ENCODE measurements around the gene MYRIP.
A peak's percentile ranks its signal among the peaks of the same experiment; 100 is the strongest.

MYRIP gene

DNA sequence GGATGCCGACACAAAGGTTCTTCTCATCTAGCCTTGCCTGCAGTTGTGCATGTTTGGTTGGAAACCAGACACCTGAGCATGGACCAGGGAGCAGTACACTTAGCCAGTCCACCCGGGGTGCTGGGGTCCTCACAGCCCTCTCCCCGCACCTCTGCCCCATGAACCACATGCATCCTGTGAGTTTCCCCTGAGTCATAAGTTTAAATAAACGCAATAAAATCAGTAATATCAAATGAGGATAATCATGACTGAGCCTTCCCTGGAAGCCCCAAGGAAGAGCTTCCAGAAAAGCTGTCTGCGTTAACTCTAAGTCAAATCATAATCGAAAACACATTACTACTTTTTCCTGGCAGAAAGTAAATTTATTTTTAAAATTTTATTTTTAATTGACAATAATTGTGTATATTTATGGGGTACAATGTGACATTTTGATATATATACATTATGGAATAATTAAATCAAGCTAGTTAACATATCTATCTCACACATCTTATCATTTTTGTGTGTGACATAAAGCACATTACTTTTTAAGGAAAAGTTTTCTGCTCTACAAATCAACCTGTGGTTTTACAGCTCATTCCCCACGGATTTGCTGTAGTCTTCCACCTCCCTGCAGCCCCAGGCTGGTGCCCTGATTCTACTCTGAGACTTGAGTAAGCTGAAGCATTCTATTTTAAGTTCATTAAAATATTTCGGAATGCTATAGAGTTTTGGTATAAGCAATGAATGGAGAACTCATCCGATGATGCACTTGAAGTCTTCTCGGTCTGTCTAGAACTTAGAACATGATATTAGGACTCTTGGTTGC lies 334.1 kb downstream of the MYRIP start:
- DNase-seq, result no peak

DNA sequence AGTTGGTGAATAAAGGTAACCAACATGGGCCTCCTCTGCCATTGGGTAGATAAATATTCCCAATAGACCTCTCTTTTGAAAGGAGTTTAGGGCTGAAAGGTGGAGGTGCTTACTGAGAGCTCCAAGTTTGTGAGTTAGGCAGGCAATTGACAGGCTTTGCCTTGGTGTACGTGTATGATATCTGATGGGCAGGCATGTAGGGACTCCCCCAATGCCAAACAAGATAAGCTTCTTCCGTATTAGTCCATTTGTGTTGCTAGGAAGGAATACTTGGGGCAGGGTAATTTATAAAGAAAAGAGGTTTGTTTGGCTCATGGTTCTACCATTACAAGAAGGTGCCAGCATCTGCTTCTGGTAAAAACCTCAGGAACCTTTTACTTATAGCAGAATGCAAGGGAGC lies 339.4 kb downstream of the MYRIP start:
- no peak for DNase-seq

DNA sequence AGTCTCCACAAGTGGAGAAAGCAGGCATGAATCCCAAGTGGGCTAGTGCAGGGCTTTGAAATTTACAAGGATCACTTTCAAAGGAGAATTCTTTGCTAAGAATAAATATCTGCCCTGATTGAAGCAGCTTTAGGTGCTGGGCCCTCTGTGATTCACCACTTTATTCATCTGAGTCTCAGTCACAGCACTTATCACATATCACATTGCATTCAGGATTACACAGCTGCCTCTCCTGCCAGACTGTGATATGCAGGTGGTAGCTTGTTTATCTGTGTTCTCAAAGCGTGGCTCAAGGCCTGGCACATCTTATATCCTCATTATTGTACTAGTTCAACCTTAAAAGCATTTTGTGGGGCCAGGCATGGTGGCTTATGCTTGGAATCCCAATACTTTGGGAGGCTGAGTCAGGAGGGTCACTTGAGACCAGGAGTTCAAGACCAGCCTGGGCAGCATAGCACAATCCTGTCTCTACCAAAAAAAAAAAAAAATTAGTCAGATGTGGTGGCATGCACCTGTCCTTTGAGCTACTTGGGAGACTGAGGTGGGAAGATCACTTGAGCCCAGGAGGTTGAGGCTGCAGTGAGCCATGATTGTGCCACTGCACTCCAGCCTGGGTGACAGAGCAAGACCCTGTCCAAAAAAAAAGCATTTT lies 343.2 kb downstream of the MYRIP start:
- no peak for DNase-seq

DNA sequence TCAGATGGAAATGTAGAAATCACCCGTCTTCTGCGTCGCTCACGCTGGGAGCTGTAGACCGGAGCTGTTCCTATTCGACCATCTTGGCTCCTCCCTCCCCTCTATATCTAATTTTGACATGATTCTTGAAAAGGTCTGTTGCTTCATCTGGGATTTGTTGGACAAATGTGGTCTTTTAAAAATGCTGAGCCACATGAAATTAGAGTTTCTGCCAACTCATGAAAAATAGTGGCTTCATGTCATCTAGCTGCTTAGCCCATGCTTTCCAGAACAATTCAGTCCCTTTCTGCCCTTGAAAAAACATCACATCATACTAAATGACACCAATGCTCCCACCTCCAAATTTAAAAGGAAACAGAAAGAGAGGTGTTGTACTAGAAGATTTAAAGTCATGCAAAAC lies 351.5 kb downstream of the MYRIP start:
- DNase-seq, result no peak

DNA sequence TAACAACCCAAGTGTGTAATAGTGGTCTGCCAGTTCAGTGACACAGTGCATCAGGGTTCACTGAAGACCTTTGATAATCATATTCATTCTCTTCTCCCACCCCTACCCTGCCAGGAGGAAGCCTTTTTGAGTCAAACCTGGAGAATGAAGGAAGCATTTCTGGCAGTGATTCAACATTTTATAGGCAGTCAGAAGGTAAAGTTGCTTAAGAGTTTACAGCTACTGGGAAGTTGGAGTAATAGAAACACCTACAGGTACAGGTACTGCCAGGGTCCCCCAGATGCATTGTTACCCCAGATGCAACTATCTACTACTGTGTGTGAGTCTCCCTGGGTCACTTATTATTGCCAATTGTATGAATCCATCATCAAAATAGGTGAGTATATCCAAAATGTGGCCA lies 353.2 kb downstream of the MYRIP start:
- DNase-seq, result no peak

DNA sequence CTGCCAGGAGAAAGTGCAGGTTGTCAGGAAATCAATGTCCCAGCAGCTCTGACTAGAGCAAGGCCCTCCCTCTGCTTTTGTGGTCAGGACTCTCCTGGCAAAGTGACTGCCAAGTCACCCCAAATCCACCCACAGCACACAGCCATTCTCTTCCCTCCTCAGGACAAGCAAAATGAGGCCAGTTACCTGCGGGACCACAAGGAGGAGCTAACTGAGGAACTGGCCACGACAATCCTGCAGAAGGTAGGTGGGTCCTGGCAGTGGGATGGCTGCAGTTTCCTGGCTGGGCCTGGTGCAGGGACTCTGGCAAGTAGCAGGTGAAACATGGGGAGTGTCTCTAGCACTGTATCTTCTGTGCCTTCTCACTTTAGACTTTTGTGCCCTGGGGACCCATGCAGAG lies 357.6 kb downstream of the MYRIP start:
- no peak for DNase-seq

DNA sequence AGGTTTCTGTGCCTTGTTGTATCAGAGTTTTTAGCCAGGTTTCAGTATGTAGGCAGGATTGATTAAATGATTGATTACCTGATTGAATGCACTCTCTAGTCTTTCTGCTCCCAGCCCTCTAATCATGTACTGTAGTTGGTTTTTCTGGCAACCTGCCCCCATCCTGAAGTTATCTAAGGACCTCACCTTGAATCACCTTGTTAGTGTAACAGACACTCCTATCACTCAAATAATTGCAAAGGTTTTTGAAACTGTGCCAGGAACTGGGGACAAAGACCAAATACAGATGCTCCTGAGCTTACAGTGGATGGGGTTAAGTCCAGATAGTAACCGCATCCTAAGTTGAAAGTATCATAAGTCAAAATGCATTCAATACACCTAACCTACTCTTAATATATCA lies 358.5 kb downstream of the MYRIP start:
- no peak for DNase-seq

DNA sequence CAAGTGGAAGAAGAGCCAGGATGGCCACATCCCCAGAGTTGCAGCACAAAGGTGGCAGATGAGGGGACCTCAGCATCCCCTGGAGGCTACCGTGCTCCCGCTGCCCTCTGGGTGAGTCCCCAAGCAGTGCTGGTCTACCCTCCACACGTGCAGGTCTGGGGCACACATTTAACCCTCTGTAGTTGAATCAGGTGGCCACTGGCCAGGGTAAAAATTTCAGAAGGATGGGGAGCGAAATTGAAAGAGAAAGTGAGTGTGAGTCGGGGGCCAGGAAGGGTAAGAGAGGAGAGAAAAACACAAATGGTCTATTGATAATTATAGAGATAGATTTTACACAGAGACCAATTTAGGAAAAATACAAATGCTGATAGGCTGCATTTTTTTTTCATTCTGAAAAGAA lies 360.6 kb downstream of the MYRIP start:
- DNase-seq, result no peak

DNA sequence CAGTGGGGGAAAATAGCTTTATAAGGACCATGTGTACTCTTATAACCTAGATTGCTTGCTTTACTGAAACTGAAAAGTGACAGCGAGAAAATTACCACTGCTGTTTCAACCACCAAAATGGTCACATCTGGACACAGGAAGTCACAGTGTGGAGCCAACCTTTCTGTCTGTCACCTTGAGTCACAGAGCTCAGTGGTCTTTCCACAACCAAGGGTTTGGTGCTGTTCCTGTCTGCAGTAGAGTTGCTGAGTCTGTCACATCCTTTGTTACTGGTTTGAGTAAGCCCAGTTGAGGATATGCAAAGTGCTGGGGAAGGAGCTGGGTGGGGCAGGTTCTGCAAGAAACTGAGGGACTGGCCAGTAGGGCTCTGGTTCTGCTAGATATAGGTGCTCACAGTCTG lies 361.0 kb downstream of the MYRIP start:
- DNase-seq, result no peak

DNA sequence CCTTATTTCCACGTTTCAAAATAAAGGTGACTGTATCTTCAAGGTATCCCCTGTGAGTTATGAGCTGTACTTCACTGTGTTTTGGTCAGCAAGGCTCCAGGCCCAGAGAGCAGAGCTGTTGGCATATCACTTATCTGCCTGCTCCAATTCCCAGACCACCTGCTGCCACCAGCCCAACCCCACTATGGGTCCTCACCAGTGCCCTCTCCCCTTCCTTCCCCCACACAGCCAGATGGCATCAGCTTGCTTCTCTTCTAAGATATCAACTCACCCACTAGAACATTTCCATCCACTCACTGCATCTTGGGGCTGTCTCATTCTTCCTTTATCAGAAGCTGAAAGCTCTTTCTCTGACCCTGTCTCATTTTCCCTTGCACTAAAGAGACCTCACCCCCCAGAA lies 363.2 kb downstream of the MYRIP start:
- no peak for DNase-seq

DNA sequence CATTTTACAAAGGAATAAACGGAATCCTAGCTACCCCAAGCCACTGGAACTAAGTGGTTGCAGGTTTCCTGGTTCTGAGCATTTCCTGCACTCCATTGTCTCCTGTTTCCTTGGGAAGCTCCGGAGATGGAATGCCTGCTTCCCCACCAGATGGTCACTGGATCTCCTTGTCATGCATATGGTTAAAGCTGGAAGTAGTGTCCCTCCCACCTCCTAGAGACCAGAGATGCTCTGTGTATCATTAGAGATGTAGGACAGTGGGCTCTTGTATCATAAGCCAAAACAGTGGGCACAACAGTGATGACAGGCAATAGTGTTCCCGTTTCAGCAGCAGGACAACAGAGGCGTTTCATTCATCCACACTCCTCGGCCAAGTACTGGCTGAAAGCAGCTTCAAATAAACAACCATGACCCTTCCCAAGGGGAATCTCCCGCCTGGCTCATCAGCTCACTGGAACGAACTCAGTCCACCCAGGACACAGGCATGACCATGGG lies 363.9 kb downstream of the MYRIP start:
- DNase-seq, result no peak

DNA sequence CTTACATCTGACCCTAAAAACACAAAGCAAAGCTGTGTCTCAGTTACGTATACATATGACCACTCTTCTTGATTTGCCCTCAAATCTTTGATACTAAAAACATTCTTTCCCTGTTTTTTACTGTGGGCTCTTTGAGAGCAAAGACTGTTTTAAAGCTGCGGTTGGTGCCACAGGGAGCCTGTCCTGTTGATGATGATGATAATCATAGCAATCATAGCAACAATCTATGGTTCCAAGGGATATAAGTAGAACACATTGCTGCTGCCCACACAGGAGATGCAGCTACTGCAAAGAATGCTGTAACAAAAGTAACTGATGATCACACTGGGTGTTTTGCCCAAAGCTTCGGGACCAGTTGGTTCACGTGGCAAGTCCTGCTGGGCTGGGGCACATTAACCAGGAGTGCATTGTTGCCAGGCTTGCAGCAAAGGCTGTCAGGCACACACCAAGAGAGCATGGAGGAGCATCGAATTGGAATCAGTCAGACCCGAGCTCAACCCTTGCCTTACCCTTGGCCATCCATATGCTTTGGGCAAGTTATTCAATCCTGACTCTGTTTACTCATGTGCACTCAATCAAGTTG lies 368.7 kb downstream of the MYRIP start:
- DNase-seq, result no peak

DNA sequence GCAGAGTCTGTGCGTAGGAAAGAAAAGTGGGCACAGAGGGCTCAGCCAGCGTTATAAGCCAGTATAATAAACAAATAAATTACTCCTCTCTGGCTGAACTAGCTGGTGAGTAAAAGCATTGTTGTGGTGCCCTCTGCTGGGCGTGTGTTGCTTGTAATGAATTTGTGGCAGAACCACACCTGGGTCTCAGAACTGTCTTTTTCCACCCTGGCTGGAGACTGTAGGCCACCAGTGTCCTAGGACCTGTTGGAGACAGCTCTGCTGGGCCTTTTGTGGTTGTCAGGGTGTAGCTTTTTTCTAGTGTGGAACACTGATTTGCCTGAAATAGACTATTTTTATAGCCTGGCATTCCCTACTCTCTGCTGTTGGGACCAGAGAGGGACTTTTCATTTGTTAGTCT lies 369.6 kb downstream of the MYRIP start:
- DNase-seq, result peak; percentile 38

DNA sequence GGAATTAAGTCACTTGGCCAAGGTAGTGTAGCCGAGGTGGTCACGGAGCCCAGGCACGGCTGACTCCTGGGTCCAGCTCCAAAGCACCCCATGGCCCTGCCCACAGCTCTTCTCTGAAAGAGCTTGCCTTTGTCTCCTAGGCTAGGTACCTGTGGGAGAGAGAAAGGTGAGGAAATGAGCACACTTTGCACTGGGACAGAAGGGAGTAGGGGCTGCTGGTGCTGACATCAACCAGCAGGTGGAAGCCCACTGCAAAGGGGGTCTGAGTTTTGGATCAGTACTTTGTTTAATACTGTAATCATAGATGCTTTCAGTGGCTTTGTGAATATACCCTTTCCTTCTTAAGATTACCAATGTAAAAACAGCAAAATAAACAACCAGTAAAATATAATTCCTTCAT lies 371.8 kb downstream of the MYRIP start:
- DNase-seq, result no peak

DNA sequence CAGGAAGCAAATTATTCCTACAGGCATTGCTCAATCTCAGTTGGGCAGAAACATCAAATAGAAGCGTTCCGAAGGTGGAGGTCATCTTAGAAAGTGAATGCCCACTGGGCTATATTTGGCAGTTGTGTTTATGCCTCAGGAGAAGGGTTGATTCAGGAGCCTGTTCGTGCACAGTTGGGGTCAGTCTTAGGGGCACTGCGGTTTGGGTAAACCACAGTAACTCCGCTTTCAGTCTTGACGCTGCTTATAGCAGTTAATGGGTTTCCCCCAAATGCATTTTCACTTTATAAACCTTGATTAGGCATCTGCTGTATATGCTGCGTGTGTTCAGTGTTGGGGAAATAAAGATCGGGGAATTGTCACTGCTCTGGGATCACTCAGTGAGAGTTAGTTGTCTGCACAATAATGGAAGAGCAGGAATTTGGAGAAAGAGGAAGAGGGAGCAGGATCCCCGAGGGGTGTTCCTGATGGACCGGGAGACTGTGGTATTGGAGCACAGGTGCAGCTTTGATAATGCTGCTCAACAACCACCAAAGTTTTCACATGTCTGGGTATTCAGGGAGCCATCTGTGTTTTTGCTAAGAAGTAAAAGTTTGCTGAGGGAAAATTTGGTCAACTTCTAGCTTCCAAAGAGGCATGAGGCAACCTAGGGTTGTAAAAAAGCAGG lies 375.8 kb downstream of the MYRIP start:
- DNase-seq, result no peak

DNA sequence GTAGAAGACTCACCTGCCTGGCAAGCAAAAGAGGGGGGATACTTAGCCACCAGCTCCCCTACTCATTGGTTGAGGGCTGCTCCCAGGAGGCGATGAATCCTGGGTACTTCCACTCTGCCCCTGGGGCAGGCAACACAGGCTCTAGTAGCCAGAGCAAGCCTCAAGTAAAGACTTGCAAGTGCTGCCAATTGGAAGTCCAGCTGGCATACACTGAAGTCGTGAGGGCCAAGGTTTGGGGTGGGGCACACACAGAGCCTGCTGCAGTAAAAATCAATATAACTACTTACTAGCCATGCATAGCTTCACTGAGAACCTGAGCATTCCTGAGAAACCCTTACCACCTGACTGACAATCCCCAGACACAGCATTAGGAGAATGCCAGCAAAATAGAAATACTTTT lies 377.1 kb downstream of the MYRIP start:
- no peak for DNase-seq

DNA sequence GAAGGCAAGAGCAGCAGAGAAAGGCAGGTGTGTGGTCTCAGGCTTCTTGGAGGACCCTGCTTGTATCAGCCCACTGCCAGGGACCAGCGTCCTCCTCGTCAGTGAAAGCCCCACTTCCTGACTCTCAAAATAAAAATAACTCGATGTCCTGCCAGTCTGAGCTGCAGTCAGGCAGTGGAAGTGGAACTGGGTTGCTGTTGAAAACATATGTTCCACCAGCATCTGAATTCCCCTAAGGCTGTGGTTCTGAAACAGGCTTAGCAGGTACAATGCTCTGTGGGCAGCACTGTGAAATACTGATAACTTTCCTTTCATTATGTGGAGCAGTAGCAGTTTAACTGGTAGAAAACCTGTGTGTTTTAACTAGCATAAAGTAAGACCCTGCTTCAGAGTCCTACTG lies 378.5 kb downstream of the MYRIP start:
- no peak for DNase-seq

DNA sequence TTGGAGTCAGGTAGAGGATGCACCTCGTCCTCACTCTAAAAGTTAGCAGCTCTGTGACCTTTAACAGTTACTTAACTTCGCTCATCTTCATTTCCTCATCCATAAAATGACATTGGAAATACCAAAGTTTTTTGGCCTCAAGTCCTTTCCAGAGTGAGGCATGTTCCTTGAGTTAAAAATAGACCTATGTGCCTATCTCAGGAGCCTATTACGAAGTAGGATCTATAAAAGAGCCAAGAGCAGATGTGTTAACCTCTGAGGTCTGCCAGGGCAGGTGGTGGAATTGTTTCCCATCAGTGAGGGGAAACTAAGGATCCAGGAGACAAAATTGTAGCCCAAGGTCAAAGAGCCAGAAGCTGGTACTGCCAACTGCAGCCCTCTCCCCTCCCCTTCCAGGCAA lies 379.7 kb downstream of the MYRIP start:
- DNase-seq, result no peak

DNA sequence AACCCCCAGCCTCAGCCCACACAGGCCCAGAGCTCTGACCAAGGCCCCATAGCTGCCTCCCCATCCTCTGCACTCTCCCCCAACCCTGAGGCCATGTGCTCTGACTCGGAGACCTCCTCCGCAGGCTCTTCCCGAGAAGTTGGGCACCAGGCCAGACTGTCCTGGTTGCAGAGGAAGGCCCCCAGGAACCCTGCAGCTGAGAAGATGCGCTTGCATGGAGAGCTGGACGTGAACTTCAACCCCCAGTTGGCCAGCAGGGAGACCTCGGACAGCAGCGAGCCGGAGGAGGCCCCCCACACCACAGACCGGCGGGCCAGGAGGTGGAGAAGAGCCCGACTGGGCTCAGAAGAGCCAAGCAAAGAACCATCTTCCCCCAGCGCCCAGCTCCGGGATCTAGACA lies 380.6 kb downstream of the MYRIP start:
- DNase-seq, result no peak

DNA sequence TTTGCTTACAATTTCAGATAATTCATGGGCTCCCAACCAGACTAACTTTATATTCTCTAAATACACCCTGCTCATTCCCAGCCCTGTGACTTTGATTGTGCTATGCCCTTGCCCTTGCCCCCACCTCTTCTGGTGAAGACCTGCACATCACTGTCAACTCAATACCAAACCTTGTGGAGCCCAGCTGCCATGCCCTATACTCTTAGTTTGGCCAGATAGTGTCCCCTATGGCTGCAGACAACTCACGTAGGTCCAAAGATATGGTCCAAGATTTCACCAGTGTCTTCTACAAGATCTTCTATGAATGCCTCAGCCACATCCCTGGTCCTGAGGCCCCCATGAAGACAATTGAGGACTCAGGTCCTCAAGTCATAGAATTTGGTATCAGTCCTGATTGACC lies 381.8 kb downstream of the MYRIP start:
- no peak for DNase-seq

DNA sequence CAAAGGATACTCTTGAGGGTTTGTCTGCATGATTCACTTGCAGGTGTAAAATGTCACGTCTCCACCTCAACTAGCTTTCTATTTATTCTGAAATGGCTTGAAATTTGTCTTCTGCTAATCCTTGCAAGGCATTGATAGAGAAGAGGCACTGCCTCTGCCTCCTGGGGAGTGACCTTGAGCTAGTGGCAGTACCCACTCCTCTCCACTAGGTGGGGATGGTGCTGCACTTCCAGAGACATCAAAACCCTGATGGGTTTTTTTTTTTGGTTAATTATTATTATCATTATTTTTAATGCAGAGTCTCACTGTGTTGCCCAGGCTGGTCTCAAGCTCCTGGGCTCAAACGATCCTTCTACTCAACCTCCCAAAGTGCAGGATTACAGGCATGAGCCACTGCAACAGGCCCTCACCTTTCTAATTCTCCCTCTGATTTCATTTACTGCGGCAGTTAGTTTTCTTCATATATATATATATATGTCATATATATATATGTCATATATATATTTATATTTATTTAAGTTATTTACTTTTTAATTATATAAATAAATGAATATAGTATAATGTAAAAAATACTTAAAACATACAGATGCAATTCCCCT lies 382.5 kb downstream of the MYRIP start:
- DNase-seq, result peak; percentile 51

DNA sequence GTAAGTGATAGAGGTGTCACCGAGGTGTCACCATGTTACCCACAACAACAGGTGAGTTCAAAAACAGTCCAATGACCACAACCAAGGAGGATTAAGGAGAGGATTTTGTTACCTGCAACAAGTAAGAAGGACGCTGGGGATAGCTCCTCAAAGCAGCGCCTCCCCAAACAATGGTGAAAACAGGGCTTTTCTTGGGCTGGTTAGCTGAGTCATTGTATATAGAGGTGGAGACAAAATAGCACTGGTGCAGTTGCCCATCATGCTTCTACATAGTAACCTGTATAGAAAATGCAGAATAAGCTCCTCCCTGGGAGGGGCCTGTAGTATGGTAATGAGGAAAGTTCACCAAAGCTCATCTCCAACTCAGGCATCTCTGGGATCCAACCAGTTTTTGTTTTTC lies 383.2 kb downstream of the MYRIP start:
- no peak for DNase-seq

DNA sequence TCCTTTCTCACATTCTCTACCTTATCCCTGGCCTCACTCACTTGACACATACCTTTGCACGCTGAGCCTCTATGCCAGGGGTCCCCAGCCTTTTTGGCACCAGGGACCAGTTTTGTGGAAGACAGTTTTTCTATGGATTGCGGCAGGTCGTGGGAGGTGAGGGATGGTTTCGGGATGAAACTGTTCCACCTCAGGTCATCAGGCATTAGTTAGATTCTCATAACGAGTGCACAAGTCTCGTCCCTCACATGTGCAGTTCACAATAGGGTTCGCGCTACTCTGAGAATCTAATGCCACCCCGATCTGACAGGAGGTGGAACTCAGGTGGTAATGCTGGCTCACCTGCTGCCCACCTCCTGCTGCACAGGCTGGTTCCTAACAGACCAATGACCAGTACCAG lies 387.6 kb downstream of the MYRIP start:
- DNase-seq, result no peak
